GM18519 (cell line): ENCODE results near the gene CBARP.

Experiments used
- ATAC-seq: cut with Tn5 transposase; IDR thresholded peaks from one replicate; pipeline ENCODE4 v1.9.1; 2021; ENCODE audit warnings: mild to moderate bottlenecking, moderate library complexity; ENCODE audit not compliant: unreplicated experiment, low FRiP score

CBARP gene

DNA sequence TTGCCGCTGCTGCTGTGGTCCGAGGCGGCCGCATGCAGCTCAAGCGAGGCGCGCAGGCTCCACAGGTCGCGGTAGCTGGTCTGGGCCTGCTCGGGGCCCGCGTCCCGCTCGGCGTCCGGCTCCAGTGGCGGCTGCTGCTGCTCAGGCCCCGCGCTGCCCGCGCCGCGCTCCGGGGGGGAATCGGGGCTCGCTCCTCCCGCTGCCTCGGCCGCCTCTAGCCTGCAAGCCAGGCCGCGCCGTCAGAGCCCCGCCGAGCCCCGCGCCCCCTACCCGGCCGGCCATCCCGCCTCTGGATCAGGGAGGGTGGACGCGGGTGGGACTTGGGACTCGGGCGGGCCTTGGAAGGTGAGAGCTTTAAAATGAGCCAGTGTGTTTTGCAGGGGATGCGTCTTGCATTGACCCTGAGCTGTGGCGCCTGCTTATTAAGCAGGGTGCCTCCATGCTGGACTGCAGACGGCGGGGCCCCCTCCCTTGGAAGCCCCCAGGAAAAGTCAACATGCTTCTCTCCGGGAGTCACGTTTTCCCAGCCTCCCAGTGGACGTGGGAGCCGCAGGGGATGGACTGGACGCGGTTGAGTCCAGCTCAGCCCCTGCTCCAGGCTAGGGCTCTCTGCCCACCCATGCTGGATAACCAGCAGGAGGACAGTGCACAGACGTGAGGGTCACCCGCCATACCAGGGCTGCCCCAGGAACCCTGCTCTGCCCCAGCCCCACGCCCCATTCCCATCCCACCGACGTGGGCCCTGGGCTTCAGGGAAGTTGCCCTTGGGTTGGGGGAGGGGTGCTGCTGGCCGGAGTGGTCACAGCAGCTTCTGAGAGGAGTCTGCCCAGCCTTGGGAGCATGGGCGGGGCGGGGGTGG, 7.7 kb downstream of the CBARP start:
- ATAC-seq, result no peak

DNA sequence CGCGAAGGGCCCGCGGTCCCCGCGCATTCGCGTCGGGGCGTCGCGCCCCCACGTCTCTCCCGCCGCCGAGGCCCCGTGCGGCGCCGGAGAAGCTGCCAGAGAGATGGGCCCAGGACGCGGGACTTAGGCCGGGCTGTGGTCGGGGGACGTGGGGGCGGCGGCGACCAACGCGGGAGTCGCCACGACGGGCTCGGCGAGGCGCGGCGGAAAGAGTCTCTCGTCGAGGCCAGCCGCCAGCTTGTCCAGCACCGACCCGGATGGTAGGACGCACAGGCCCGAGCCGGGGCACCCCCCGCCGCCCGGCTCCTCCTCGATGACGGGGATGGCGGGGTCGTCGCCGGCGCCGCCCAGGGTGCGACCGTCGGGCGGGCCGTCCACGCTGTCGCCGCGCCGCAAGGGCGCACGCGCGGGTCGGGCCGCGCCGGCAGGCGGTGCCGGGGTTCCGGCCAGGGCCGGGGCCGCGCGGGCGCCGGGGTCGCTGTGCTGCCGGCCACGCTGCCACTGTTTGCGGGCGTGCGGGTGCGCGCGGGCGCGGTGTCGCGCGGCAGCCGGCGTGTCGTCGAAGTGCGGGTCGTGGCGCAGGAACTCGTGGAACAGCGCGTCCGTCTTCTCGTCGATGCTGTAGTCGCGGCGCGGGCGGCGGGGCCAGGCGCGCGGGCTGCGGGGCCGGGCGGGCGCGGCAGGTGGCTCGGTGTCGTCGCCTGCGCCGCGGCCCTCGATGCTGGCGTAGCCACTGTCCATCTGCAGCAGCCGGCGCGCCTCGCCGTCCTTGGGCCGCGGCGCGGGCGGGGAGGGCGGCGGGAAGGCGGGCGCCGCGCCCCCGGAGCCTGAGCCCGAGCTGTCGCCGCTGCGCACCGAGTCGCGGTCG, 8.5 kb downstream of the CBARP start:
- no peak for ATAC-seq

DNA sequence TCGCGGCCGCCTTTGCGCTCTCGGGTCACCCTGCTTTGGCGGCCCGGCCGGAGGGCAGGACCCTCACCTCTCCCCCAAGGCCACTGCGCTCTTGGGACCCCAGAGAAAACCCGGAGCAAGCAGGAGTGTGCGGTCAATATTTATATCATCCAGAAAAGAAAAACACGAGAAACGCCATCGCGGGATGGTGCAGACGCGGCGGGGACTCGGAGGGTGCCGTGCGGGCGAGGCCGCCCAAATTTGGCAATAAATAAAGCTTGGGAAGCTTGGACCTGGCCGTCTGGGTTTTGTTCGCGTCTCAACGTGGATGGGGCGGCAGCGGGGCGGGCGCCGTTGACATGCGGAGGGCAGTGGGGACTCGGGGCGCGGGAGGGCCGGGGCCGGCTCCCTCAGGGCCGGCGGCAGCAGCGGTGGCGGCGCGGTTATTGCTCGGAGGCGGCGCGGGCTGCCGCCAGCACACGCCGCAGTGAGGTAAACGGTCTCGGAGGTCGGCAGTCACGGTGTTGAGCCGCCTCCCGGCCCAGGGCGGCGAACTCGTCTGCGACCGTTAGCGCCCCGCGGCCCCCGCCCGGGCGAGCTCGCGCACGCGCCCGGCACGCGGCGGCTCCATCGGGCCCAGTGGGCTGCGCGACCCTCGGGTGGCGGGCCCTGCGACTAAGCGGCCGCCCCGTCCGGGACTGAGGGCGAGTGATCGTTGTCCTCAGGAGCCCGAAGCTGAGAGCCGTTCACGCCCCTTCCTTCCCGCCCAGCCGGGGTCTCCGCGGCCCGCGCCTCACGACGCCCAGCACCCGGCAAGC, 9.4 kb downstream of the CBARP start:
- ATAC-seq, result no peak

DNA sequence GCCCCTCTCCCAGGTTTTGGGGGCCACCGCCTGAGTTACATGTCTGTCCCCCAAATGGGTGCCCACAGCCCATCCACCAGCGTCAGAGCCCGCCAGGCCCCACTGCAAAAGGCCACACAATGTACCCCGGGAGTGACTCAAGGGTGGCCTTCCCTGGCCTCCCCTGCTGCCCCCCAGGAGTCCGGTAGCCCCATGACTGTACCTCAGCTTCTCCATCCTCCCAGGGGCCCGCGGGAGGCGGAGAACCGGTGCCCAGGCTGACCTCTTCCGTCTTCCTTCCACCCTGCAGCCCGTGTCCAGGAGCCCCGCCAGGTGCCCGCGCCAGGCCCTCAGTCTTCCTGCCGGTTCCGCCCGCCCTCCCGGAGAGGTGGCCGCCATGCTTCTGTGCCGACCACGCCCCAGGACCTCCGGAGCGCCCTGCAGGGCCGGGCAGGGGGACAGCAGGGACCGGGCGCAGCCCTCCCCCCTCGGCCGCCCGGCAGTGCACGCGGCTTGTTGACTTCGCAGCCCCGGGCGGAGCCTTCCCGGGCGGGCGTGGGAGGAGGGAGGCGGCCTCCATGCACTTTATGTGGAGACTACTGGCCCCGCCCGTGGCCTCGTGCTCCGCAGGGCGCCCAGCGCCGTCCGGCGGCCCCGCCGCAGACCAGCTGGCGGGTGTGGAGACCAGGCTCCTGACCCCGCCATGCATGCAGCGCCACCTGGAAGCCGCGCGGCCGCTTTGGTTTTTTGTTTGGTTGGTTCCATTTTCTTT, 10.3 kb downstream of the CBARP start:
- no peak for ATAC-seq

DNA sequence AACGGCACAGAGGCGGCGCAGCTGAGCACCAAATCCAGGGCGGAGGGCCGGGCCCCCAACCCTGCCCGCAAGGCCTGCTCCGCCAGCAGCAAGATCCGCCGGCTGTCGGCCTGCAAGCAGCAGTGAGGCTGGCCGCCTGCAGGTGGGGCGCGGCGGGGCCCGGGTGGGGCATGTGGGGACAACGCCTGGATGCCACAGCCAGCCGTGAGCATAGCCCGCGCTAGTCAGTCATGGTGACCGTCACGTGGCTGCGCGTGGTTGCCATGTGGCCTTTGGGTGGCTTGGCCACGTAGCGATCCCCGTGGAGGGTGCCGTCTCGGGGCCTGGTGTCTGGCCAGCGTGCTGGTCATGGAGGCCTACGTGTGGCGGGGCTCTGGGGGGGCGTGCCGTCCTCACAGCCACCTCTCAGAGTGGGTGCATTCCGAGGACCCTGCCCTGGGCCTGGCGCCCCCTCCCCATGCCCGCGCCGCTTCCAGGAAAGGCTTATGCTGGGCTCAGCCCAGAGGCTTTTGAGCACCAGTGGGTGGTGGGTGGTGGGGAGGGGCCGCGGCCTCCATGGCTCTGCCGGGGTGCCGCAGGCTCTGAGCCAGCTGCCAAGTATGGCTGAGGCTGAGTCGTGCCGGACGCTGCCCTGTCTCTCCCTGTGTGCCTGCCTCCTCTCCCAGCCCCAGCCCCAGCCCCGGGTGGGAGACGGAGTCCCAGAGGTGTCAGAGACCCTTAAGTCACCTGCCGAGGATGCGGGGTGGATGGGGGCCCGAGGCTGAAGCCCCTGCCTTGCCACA, 11.1 kb downstream of the CBARP start:
- ATAC-seq, result no peak

DNA sequence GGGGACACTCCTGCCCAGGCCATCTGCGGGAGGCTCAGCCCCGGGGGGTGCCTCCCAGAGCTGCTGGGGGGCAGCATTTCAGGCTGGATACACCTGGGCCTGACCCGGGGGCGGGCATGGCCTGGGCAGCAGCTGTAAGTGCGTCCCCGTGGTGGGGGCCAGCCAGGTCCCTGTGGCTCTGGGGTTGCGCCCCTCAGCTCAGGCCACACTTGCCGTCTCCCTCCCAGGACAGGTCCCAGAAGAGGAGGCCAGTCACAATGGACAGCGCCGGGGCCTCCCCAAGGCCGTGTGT, 11.6 kb downstream of the CBARP start:
- no peak for ATAC-seq

DNA sequence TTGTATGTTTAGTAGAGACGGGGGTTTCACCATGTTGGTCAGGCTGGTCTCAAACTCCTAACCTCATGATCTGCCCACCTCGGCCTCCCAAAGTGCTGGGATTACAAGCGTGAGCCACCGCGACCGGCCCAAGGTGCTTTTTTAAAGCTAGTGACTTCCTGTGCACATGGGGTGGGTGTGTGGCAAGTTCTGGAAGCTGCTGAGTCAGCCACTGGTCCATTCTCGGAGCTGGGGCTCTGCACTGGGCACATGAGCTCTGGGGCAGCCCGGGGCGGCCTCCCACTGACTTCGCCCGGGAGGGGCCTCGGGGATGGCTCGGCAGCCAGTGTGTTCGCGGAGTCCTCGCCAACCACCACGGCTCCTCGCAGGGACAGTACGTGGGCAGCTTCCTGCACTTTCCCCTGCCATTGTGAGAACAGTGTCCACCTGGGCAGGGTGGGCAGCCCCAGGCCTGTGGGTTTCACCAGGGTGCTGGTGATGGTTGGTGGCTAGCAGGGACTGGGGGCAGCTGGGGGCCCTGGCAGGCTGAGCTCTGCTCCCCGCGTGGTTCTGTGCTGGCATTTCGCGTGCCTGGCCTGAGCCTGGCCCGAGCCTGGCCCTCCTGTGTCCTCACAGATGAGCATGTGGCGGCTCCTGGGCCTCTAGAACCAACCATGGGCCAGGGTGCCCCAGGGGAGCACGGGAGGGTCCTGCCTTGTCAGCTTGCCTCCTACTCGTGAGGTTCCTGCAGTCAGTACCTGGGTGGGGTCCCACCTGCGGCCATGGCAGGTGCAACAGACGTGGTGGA, 12.2 kb downstream of the CBARP start:
- ATAC-seq, result no peak

DNA sequence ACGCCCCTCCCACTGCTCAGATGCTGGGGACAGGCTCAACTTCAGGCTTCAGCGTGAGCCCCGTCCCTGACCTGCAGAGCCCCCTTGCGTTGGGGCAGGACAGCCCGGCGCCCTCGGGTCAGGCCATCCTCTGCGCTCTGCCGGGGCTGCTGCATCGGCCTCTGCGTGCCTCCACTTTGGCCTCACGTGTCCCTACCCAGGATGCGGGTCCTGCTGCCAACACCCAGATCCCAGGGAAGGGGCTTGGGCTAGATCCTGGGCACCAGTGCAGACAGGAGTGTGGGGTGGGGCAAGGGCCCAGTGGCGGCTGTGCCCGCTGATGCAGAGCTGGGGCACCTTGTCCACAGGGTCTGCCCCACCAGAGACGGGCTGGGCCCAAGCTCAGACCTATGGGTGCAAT, 13.0 kb downstream of the CBARP start:
- ATAC-seq, result no peak

DNA sequence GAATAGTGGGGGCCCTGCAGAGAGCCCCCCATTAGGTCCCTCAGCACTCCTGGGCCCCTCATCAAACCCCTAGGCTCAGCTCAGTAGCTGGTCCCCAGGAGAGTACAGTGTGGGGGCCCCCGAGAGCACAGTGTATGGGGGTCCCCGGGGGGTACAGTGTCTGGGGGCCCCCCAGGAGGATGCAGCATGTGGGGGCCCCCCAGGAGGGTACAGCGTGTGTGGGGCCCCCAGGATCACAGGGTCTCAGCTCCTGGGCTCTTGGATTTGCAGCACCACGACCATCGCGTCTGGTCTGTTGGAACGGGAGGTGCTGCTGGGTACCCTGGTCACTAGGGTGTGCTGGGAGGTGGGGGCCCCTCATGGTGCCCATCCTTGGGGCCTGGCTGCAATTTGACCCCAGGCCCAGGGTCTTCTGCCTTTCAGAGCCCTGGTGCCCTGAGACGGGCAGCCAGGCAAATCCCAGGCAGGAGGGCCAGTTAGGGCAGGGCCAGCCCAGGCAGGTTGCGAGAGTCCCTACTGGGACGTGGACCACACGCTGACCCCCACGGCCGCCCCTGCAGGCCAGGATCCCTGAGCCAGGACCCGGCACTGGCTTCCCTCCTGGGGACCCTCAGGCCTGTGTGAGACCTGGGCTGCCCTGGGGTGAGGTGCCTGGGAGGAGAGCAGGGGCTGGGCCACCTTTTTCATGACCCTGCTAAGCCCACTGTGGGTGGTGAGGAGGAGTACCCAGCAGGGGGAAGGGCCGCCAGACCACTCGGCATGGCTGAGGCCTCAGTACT, 13.6 kb downstream of the CBARP start:
- no peak for ATAC-seq

DNA sequence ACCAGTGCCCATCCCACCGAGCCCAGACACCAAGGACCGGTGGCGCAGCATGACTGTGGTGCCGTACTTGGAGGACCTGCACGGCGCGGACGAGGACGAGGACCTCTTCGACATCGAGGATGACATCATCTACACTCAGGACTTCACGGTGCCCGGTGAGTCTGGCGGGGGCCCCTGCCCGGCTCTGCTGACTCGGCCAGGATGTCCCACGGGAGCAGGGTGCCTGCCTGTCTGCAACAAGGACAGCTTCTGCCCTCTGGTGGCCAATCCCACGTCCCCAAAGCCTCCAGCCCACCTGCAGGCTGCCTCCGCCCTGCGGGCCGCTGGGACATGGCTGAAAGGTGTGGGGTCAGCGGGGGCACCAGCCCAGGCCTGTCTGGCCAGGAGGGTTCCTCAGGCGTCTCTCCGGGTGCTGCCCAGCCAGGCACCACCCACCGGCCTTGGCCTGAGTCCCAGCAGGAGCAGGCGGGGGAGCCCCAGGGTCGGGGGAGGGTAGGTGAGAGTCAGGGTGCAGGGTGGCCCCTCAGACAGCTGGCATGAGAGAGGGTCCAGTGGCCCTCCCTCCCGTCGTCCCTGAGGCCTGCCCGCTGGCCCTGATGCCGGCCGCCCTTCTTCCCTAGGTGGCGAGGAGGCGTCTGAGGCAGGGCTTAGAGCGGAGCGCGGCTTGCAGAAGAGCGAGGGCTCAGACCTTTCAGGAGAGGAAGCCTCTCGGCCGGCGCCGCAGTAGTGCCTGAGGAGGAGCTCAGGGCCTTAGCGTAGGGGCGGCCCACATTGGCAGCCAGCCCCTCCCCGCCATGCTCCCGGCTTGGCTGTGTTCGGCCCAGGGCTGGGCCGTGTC, 14.6 kb downstream of the CBARP start:
- ATAC-seq, result no peak

DNA sequence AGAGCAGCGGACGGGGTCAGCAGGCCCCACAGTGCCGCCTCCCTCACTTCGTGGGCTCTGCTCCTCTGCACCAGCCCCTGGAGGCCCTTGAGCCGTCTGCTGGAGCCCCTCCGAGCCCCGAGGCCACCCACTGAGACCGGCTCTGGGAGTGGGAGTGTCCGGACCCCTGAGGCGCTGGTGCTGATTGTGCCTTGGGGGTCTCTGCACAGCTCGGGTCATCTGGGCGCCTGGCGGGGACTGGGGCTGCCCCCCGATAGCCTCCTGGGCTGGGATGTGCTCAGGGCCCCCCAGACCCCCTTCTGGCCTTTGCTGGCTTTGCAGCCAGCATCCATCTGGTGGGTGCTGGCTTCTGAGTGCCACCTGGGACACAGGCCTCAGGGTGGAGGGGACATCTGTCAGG, 15.4 kb downstream of the CBARP start:
- no peak for ATAC-seq

DNA sequence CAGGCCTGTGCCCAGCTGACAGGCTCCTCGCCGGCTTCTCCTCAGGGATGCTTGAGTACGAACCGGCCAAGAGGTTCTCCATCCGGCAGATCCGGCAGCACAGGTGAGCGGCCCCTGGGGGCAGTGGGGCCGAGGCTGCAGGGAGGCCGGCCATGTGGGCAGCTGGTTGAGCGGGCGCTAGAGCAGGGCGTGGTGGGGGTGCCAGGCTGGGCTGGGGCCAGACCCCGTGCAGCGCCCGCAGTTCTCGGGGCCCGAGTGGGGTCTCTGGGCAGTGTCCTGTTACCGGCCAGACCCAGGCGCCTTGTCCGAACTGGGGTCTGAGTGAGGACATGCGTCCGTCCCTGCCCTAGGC, 15.9 kb downstream of the CBARP start:
- no peak for ATAC-seq

DNA sequence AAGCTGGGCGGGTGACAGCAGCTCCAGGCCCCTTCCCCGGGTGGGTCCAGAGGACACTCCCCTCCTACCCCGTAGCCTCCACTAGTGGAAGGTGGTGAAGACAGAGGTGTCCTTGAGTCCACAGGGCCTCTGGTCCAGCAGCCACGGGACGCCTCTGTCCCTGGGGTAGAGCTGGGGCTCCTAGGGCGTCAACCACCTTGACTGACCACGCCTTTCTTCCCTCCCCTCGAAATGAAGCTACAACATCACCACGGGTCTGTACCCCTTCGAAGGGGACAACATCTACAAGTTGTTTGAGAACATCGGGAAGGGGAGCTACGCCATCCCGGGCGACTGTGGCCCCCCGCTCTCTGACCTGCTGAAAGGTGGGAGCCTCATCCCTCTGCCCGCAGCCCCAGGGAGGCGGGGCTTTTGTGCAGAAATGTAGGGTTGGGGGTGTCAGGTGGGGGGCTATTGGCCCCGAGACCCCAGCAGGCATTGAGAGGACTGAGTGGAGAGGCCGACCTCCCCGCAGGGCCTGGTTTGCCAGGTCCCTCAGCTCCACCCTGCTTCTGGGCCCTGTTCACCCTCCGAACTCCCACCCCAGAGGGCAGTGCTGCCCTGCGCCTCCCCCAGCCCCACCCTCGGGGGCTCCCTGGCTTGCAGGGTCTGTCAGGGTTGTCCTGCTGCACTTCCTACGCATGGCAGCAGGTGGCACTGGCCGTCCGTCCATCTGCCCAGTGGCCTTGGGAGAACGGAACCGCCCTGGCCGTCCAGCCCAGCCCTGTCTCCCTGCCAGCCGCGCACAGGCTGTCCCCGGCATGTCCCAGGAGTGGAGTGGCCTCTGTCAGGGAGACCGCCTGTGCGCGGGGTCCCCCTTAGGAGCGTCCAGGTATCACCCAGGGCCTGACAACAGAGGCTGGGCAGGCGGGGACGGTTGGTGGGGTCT, 16.6 kb downstream of the CBARP start:
- no peak for ATAC-seq

DNA sequence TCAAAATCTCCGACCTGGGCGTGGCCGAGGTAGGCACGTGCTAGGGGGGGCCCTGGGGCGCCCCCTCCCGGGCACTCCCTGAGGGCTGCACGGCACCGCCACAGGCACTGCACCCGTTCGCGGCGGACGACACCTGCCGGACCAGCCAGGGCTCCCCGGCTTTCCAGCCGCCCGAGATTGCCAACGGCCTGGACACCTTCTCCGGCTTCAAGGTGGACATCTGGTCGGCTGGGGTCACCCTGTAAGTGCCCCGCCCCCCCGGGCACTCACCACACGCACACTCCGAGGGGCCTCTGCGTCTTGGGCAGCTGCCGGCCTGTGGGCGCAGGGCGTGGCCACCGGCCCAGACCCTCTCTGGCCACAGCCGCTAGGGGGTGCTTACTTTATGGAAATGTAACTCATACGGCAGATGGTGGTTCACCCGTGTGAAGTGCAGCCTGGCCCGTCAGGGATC, 17.3 kb downstream of the CBARP start:
- ATAC-seq, result no peak

DNA sequence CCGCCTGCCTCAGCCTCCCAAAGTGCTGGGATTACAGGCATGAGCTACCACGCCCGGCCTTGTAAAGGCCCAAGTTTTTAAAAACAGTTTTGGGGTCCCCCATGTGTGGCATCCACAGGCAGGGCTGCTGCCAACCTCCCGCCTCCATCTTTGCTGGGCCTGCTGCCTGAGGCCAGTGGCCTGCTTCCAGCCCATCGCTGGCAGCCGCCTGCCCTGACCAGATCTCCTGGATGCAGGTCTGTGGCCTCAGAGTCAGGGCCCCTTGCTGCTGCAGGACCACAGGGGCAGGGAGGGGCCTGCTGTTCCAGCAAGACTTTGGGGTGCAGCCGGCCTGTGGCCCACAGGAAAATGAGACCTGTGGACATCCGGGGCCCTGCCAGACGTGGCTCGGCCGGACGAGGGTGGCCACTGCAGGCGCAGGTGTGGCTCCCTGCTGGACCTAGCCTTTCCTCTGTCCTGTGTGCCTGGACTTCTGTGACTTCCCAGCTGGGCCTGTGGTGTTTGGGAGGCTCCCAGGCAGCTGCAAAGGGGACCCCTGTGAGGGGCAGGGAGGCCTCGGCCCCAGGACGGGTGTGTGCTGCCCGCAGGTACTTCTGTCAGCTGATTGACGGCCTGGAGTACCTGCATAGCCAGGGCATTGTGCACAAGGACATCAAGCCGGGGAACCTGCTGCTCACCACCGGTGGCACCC, 17.9 kb downstream of the CBARP start:
- ATAC-seq, result no peak
